ENCODE results near the gene CPS1. TPM values are rescaled to one million over a fixed set of nuclear protein-coding genes. Genes with fewer than 3 reads are reported as not detected.

The CPS1 gene
- total RNA-seq, 1 donor from 2014 or later = 0.53 TPM

GRCh38 chr2:210598219-210598618, 41.8 kb downstream of the CPS1 start:
- no peak for DNase-seq (ENCODE audit: extremely low read depth, low read depth, low spot score)

- DNase-seq (ENCODE audit: extremely low read depth, low read depth, low spot score) = no peak
Observed at GRCh38 chr2:210599476-210599875, 43.1 kb downstream of the CPS1 start.

- DNase-seq (ENCODE audit: extremely low read depth, low read depth, low spot score) = no peak
Observed at GRCh38 chr2:210604666-210605065, 48.3 kb downstream of the CPS1 start.

- no peak for DNase-seq (ENCODE audit: extremely low read depth, low read depth, low spot score)
Observed at GRCh38 chr2:210606001-210606400, 49.6 kb downstream of the CPS1 start.

GRCh38 chr2:210611466-210611865, 55.1 kb downstream of the CPS1 start:
- DNase-seq (ENCODE audit: extremely low read depth, low read depth, low spot score) = no peak

GRCh38 chr2:210616074-210616473, 59.7 kb downstream of the CPS1 start:
- DNase-seq (ENCODE audit: extremely low read depth, low read depth, low spot score) = no peak

- DNase-seq (ENCODE audit: extremely low read depth, low read depth, low spot score) = no peak
Observed at GRCh38 chr2:210617318-210617717, 60.9 kb downstream of the CPS1 start.

GRCh38 chr2:210617732-210618330, 61.4 kb downstream of the CPS1 start:
- DNase-seq (ENCODE audit: extremely low read depth, low read depth, low spot score) = no peak

GRCh38 chr2:210620456-210620855, 64.1 kb downstream of the CPS1 start:
- no peak for DNase-seq (ENCODE audit: extremely low read depth, low read depth, low spot score)

- DNase-seq (ENCODE audit: extremely low read depth, low read depth, low spot score) = no peak
Observed at GRCh38 chr2:210623506-210623905, 67.1 kb downstream of the CPS1 start.

- no peak for DNase-seq (ENCODE audit: extremely low read depth, low read depth, low spot score)
Observed at GRCh38 chr2:210626849-210627248, 70.5 kb downstream of the CPS1 start.

GRCh38 chr2:210630873-210631560, 74.6 kb downstream of the CPS1 start:
- DNase-seq (ENCODE audit: extremely low read depth, low read depth, low spot score) = no peak

GRCh38 chr2:210633699-210634098, 77.3 kb downstream of the CPS1 start:
- DNase-seq (ENCODE audit: extremely low read depth, low read depth, low spot score) = no peak

GRCh38 chr2:210635257-210635656, 78.9 kb downstream of the CPS1 start:
- no peak for DNase-seq (ENCODE audit: extremely low read depth, low read depth, low spot score)

GRCh38 chr2:210642333-210642732, 85.9 kb downstream of the CPS1 start:
- no peak for DNase-seq (ENCODE audit: extremely low read depth, low read depth, low spot score)

- DNase-seq (ENCODE audit: extremely low read depth, low read depth, low spot score) = no peak
Observed at GRCh38 chr2:210647151-210647550, 90.8 kb downstream of the CPS1 start.

- no peak for DNase-seq (ENCODE audit: extremely low read depth, low read depth, low spot score)
Observed at GRCh38 chr2:210654091-210654490, 97.7 kb downstream of the CPS1 start.

- DNase-seq (ENCODE audit: extremely low read depth, low read depth, low spot score) = no peak
Observed at GRCh38 chr2:210655229-210655975, 99.0 kb downstream of the CPS1 start.

GRCh38 chr2:210657874-210658273, 101.5 kb downstream of the CPS1 start:
- no peak for DNase-seq (ENCODE audit: extremely low read depth, low read depth, low spot score)

- no peak for DNase-seq (ENCODE audit: extremely low read depth, low read depth, low spot score)
Observed at GRCh38 chr2:210660751-210661150, 104.4 kb downstream of the CPS1 start.

- DNase-seq (ENCODE audit: extremely low read depth, low read depth, low spot score) = no peak
Observed at GRCh38 chr2:210662560-210662959, 106.2 kb downstream of the CPS1 start.

- no peak for DNase-seq (ENCODE audit: extremely low read depth, low read depth, low spot score)
Observed at GRCh38 chr2:210663631-210664089, 107.3 kb downstream of the CPS1 start.
